ENCODE data around the gene R3HDM2.

GRCh38 chr12:57250956-57251355 is 179.9 kb downstream of the R3HDM2 start, which contains the start of gene STAC3:
- no peak for TF ChIP-seq CTCF (IDR thresholded peaks at IDR 0.05; ENCODE audit: low read depth, low read length)
- TF ChIP-seq MAX (IDR thresholded peaks at IDR 0.05; ENCODE audit: low read depth, low read length): no peak
